Tibial nerve (tissue), 3 donors: Measurements from ENCODE around the gene ERICH6.

Experiments used
- POLR2A ChIP-seq, 2 donors: fragments of 450-650 bp; IDR thresholded peaks; one replicate each; pipeline ENCODE4 v1.6.1; 2017; ENCODE audit warnings: antibody characterized with exemption in 2 of 2, mild to moderate bottlenecking in 2 of 2, moderate library complexity in 2 of 2
- TF ChIP-seq, protein P1 (sequence below), 5 experiments: fragments of 200-600 bp in 3 of 5; fragments of 450-650 bp in 2 of 5; sonication (generic) in 3 of 5; IDR thresholded peaks; one replicate each; pipeline ENCODE4 v1.5.1; 2016 to 2019; ENCODE audit warnings: antibody characterized with exemption in 5 of 5, mild to moderate bottlenecking in 3 of 5, moderate library complexity in 2 of 5

DNA sequence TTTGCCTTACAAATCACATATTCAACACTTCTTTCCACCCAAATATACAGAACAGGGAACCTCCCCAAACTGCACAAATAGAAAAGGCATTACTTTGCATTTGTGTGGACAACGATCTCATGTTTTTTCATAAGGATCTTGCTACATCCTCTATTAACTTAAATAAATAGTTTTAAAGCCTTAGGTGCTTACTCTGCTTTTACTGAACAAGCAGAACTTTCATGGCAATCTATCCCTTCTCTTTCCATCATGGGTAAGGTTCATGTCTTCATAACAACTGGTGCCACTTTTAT lies 41.1 kb upstream of the ERICH6 start:
- TF ChIP-seq, protein P1, sequence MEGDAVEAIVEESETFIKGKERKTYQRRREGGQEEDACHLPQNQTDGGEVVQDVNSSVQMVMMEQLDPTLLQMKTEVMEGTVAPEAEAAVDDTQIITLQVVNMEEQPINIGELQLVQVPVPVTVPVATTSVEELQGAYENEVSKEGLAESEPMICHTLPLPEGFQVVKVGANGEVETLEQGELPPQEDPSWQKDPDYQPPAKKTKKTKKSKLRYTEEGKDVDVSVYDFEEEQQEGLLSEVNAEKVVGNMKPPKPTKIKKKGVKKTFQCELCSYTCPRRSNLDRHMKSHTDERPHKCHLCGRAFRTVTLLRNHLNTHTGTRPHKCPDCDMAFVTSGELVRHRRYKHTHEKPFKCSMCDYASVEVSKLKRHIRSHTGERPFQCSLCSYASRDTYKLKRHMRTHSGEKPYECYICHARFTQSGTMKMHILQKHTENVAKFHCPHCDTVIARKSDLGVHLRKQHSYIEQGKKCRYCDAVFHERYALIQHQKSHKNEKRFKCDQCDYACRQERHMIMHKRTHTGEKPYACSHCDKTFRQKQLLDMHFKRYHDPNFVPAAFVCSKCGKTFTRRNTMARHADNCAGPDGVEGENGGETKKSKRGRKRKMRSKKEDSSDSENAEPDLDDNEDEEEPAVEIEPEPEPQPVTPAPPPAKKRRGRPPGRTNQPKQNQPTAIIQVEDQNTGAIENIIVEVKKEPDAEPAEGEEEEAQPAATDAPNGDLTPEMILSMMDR (IDR thresholded peaks at IDR 0.05), result no peak
- TF ChIP-seq POLR2A (IDR thresholded peaks at IDR 0.05), result no peak
